Liver (tissue), 3 donors: ENCODE data around the gene PGR.

ENCODE experiments used
- CTCF ChIP-seq: fragments of 150-350 bp; IDR thresholded peaks from 2 replicates; pipeline ENCODE4 v1.5.1; 2017; ENCODE audit warnings: improper control_type of control experiment, low read depth, low read length; ENCODE audit not compliant: missing input control
- FOXA1 ChIP-seq: IDR thresholded peaks from 2 replicates; pipeline ENCODE4 v1.6.1; 2016; ENCODE audit warnings: antibody characterized with exemption
- GABPA ChIP-seq, 2 donors: IDR thresholded peaks in 1 of 2; conservative IDR thresholded peaks in 1 of 2; 2 replicates each; pipeline ENCODE4 v1.6.1; 2016; ENCODE audit warnings: antibody characterized with exemption in 2 of 2, mild to moderate bottlenecking in 1 of 2, moderate library complexity in 1 of 2
- HNF4A ChIP-seq, 2 donors: conservative IDR thresholded peaks; 2 replicates each; pipeline ENCODE4 v1.6.1; 2016; ENCODE audit warnings: antibody characterized with exemption in 2 of 2, mild to moderate bottlenecking in 2 of 2
- JUND ChIP-seq, 2 donors: IDR thresholded peaks; 2 replicates each; pipeline ENCODE4 v1.6.1; 2016; ENCODE audit warnings: antibody characterized with exemption in 2 of 2
- RAD21 ChIP-seq, 2 donors: IDR thresholded peaks; 2 replicates each; pipeline ENCODE4 v1.6.1; 2016; ENCODE audit warnings: antibody characterized with exemption in 2 of 2, mild to moderate bottlenecking in 2 of 2
- YY1 ChIP-seq: IDR thresholded peaks from 2 replicates; pipeline ENCODE4 v1.6.1; 2016; ENCODE audit warnings: antibody characterized with exemption, mild to moderate bottlenecking
- donor health status: healthy.
- donor health status: healthy.

- TF ChIP-seq CTCF (no peak), HNF4A (conservative IDR thresholded peaks at IDR 0.05) (no peak), GABPA (IDR thresholded peaks at IDR 0.05 in 1 of 2, conservative IDR thresholded peaks at IDR 0.05 in 1 of 2) (no peak), RAD21 (IDR thresholded peaks at IDR 0.05) (no peak), YY1 (no peak), JUND (IDR thresholded peaks at IDR 0.05) (no peak), FOXA1 (no peak)
These were observed 926 bp downstream of the PGR start for GRCh38 chr11:101128571-101129202.
